ENCODE data around the gene FNBP1L.
"Not testable (repeated sequence)": the region's sequence is repeated elsewhere in the genome, so short reads cannot be mapped to it uniquely, and the experiment has no call there.

The FNBP1L gene

GRCh38 chr1:93533677-93534076 is 85.8 kb downstream of the FNBP1L start:
- DNase-seq = no peak

- DNase-seq = peak; percentile 25
Observed at GRCh38 chr1:93537396-93537795, 89.5 kb downstream of the FNBP1L start.

- peak; percentile 69 for DNase-seq
Observed at GRCh38 chr1:93537924-93538323, 90.0 kb downstream of the FNBP1L start.

- DNase-seq = no peak
Observed at GRCh38 chr1:93541045-93541444, 93.1 kb downstream of the FNBP1L start.

GRCh38 chr1:93542398-93542797 is 94.5 kb downstream of the FNBP1L start:
- DNase-seq = no peak

GRCh38 chr1:93546162-93546863 is 98.4 kb downstream of the FNBP1L start:
- no peak for DNase-seq

DNA sequence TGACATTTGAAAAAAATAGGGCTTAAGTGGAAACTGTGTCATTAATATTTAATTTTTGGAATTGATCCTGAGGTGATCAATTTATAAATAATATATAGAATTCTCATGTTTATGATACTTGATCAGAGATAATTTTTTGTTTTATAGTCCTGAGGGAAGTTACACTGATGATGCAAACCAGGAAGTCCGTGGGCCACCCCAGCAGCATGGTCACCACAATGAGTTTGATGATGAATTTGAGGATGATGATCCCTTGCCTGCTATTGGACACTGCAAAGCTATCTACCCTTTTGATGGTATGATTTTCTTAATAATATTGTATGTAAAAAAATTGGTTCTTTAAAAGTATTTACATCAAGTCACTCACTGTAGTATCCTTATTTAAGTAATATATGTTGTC is 101.2 kb downstream of the FNBP1L start:
- no peak for DNase-seq

DNA sequence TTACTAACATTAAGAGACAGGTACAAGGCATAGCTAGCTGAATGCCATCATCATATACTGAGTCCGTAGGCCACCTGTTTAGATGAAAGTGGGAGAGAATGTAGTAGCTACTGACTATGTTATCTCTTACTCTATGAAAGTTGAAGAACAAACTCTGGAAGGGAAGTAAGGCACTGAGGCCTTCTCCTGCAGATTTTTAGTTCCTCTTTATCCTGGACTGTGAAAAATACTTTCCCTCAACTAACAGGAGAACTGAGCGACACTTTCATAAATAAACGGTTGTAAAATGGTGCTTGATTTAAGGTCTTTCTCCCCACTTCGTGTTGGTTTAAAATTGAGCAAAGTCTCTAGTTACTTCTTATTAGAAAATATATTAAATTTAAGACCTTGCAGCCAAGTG is 101.9 kb downstream of the FNBP1L start:
- DNase-seq = no peak

DNA sequence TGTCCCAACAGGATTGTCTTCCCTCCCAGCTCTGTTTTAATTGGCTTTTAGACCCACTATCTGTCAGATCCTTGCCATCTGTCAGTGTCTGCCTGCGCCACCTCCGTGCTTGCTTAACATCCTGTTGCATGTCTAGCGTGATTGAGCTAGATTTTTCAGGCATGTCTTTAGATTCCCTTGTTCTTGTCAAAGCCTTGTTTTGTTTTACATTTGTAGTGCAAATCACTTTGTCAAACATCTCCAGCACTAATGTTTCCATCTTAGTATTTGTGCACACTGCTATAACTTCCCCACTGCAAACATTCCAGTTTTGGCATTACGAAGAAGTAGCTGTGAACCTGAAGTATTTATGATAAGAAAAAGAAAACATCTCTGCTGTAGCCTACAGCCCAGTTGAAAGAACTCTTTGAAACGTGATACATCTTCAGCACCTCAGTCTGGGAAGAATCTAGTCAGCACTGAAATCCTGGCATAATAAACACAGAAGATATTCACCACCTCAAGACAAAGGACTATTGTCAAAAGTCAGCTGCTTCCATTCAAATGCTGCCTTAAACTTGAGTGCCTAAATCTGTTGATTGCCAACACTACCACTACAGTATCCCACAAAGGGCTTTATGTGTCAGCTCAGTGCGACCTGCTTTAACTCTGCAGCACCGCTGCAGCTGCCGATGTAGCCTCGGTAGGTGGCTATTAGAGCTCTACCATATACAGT is 105.0 kb downstream of the FNBP1L start:
- DNase-seq = peak; percentile 95

DNA sequence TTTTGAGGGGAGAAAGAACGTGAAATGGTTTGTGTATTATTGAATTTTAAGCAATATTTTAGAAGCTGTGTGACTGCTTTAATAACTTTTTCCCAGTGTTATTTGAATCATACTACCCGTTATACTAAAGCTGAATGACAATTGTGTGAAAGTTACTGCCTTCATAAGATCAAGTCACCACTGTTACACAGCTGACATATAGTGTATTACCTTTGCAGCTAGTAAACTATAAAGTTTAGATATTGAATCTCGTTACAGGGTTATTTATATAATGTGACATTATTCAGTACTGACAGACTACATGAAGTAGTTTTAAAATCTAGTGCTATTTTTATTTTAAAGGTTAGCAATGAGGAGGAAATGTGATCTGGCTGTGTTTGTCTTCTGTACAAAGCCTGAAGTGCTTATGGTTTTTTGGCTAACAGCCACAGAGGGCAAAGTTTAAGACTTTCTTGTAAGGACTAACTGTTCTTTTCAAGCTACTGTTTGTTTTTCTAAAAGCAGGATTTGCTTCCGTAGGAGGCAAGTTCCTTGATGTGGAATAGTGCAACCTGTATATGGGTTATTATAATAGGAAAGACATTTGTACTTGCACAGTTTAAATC is 106.1 kb downstream of the FNBP1L start:
- not testable (repeated sequence) for DNase-seq

DNA sequence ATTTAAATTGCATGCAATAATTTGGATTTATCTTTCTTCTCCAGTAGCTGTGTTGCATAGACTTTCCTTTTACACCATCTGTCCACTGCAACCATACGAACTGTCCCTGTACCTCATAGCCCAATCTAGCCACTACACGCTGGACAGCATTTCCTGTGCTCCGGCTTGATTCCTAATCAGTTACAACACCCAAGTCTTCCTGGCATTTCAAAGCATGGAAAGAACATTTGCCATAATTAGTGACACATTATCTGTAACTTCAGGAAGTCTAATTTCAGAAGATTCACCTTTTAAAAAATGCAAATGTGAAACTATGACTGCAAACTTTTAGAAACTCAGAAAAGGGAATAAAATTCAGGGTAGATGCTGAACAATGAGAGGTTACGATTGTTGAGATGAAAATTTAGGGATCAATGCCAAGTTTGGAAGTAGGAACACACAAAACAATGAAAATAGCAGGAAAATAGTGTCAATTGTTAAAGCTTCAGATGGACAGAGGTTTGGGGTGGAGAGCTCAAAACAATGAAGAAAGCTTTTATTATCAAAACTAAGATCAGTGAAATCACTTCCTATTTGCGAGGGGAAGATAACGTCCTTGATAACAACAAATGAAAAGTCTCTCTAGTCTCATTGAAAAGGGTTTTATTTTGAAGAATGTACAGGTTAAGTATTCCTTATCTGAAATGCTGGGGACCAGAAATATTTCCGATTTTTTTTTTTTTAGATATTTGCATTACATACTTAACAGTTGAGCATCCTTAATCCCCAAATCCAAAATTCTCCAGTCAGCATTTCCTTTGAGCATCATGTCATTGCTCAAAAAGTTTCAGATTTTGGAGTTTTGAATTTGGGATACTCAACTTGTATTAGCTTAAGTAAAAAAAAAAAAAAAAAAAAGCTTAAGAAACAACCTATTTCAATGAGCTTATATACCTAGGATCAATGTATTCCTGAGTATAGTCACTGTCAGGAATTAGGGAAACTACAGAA is 107.3 kb downstream of the FNBP1L start:
- no peak for DNase-seq

DNA sequence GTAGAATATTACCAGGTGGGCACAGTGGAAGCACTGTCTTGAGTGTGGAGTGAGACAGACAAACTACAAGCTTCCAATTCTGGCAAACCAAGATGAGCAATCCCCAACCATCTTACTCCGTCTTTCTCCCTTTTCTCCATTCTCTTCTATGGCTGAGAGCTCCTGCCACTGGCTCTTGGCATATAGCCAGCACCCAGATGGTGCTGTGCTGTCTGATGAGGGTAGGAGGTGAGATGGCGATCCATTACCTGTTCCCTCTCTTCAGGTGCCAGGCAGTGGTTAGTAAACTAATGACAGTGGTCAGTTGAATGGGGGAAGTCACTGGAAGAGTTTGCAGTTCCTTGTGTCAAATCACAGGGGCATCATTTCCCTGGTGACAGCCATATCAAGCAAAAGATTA is 108.4 kb downstream of the FNBP1L start:
- DNase-seq = no peak

- DNase-seq = no peak
Observed at GRCh38 chr1:93559045-93559444, 111.1 kb downstream of the FNBP1L start.

GRCh38 chr1:93559695-93560094 is 111.8 kb downstream of the FNBP1L start:
- DNase-seq = no peak

GRCh38 chr1:93565496-93566206 is 117.7 kb downstream of the FNBP1L start:
- DNase-seq = peak; percentile 57

GRCh38 chr1:93566227-93566626 is 118.3 kb downstream of the FNBP1L start:
- DNase-seq = no peak

- peak; percentile 67 for DNase-seq
Observed at GRCh38 chr1:93567255-93567918, 119.5 kb downstream of the FNBP1L start.

- DNase-seq = no peak
Observed at GRCh38 chr1:93569489-93569888, 121.6 kb downstream of the FNBP1L start.

DNA sequence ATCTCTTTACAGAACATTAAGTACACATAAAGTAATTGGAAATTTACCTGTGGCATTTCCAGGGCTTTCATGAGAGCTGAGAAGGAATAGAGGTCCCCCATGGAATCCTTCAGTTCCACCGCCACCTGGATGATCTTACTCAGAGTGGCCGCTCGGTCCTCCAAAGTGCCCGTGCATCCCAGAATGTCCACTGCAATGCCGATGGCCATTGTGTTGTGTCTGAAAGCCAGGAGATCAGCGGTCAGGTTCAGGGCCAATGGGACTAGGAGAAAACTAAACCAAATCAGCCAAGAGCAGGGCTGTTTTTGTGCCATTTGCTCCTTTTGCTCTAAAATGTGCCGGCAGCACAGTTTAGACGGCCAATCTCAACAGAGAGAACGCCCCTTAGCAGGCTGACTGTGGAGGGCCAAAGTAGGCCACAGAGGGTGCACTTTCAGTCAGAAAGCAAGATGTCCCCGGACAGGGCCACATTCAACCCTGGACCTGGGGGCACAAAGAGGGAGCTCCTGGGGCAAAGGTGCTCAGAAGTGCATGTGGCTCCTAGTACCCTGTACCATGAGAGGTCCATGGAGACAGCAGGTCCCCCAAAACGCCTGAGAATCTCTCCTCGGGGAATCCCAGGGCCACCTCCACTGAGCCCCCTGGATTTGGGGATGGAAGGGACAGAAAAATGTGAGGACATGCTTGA is 123.8 kb downstream of the FNBP1L start:
- no peak for DNase-seq

GRCh38 chr1:93573940-93574469 is 126.1 kb downstream of the FNBP1L start:
- no peak for DNase-seq

Data from fibroblast of skin of scalp (primary cell).